GM18505 (cell line): Measurements from ENCODE around the gene SELENOT.

Experiments used
- ATAC-seq: cut with Tn5 transposase; IDR thresholded peaks from one replicate; pipeline ENCODE4 v1.9.1; 2021; ENCODE audit not compliant: unreplicated experiment
- POLR2A ChIP-seq: IDR thresholded peaks from 4 replicates; pipeline ENCODE4 v1.6.1; 2011; ENCODE audit warnings: borderline replicate concordance; ENCODE audit not compliant: insufficient read depth, insufficient read length; ENCODE audit errors: extremely low read depth

Gene SELENOT

DNA sequence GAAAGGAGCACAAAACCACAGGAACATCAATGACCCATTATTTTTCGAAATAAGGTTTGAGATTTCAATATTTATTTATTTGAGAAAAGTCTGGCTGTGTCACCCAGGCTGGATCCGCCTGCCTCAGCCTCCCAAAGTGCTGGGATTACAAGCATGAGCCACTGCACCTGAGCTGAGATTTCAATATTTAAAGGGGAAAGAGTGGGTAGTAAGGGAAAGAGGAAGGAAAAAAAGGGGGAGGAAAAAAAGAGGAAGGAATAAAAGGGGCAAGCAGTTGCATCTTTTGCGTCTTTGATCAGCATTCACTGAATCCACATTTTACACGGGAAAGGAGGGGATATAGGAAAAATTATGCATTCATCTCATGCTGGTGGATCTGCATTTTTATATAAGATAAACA is 53.2 kb downstream of the SELENOT start:
- ATAC-seq: no peak
- TF ChIP-seq POLR2A: no peak

DNA sequence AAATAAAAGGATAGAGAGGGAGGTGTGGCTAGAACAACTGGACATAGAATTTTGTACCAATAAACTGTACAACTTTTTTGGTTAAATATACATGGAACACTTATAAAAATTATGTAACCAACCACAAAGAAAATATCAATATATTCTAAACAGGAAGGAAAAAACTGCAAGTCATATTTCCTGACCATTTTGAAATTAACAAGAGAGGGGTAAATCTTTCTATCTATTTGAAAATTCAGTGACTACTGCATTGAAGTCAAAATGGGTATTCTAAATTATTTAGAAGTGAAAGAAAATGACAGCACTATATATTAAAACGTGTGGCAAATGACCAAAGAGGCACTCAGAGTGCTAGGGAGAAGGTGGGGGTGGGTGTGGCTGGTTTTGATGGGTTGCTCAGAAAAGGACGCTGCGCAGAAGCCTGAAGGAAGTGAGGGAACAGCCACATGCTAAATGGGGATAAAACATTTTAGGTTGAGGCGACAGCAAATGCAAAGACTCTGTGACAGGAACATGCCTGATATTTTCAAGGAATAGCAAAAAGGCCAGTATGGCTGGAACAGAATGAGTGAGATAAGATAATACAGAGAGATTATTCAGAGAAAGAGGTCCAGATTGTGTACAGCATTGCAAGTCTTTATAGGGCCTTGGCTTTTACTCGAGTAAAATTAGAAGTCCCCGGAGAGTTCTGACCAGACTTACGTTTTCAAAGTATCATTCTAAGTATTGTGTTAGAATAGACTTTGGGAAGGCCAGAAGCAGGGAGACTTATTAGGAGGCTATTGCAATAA is 59.5 kb downstream of the SELENOT start:
- ATAC-seq: no peak

GRCh38 chr3:150663461-150663860 is 60.3 kb downstream of the SELENOT start:
- no peak for TF ChIP-seq POLR2A
- no peak for ATAC-seq

More for the DNA sequence above, 59.5 kb downstream of the SELENOT start:
- no peak for TF ChIP-seq POLR2A

- no peak for TF ChIP-seq POLR2A
Observed at GRCh38 chr3:150666167-150666566, 63.0 kb downstream of the SELENOT start.

DNA sequence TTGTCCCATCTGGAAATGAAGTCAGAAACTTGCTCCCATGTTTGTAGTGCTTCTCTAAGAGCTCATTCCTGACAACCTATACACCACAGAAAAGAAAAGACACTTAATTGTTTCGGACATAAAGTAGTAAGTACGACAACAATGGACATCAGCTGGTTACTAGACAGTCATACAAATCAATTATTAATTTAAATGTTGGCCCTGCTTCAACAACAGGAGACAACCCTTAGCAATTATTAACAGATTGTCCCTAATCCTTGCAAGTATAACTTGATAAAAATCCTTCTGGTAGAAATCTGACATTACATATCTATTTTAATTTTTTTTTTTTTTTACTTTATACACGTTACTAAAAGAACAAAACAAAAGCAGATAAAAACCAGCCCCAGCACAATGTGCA is 70.8 kb downstream of the SELENOT start:
- no peak for TF ChIP-seq POLR2A
- no peak for ATAC-seq

More at GRCh38 chr3:150666167-150666566, 63.0 kb downstream of the SELENOT start:
- ATAC-seq: no peak

- no peak for ATAC-seq
- TF ChIP-seq POLR2A: no peak
Observed at GRCh38 chr3:150675587-150675986, 72.5 kb downstream of the SELENOT start.
